GM20431 (cell line): Measurements from ENCODE around the gene TACR3.
"Not testable (repeated sequence)": the region's sequence is repeated elsewhere in the genome, so short reads cannot be mapped to it uniquely, and the experiment has no call there.

Experiments
- in situ Hi-C: fragments of 300-500 bp; cut with MseI, MboI; formaldehyde crosslinking; loops from one replicate; pipeline ENCODE4 v1.15.0; 2020; ENCODE audit warnings: low sequenced_read_pairs; ENCODE audit not compliant: unreplicated experiment

Gene TACR3

GRCh38 chr4:103719830-103720207 is at the start of gene TACR3:
Gene TACR3, minus strand, starts transcription at chr4:103719985. Its CDS starts 310 bp downstream, at chr4:103719675.
- in situ Hi-C loops = no loop called here

GRCh38 chr4:103757631-103758030 is 37.8 kb upstream of the TACR3 start:
- in situ Hi-C loops = no loop called here

- in situ Hi-C loops = no loop called here
Measured at GRCh38 chr4:103756741-103757140, 37.0 kb upstream of the TACR3 start.

- in situ Hi-C loops = no loop called here
Measured at GRCh38 chr4:103754844-103755243, 35.1 kb upstream of the TACR3 start.

GRCh38 chr4:103753868-103754653 is 34.3 kb upstream of the TACR3 start:
- in situ Hi-C loops = no loop called here

- in situ Hi-C loops = not testable (repeated sequence)
Measured at GRCh38 chr4:103723150-103723549, 3.4 kb upstream of the TACR3 start.

- in situ Hi-C loops = no loop called here
Measured at GRCh38 chr4:103721251-103721650, 1.5 kb upstream of the TACR3 start.

- in situ Hi-C loops = no loop called here
Measured at GRCh38 chr4:103720661-103721060, 876 bp upstream of the TACR3 start.

- in situ Hi-C loops = no loop called here
Measured at GRCh38 chr4:103719105-103719829, 518 bp downstream of the TACR3 start.

- in situ Hi-C loops = no loop called here
Measured at GRCh38 chr4:103692615-103693014, 27.2 kb downstream of the TACR3 start.

GRCh38 chr4:103673983-103674382 is 45.8 kb downstream of the TACR3 start:
- in situ Hi-C loops = no loop called here

GRCh38 chr4:103666764-103667163 is 53.0 kb downstream of the TACR3 start:
- in situ Hi-C loops = not testable (repeated sequence)

GRCh38 chr4:103664436-103665075 is 55.2 kb downstream of the TACR3 start:
- in situ Hi-C loops = no loop called here

- in situ Hi-C loops = no loop called here
Measured at GRCh38 chr4:103648541-103648940, 71.2 kb downstream of the TACR3 start.

- in situ Hi-C loops = no loop called here
Measured at GRCh38 chr4:103645991-103646390, 73.8 kb downstream of the TACR3 start.

GRCh38 chr4:103634236-103634635 is 85.5 kb downstream of the TACR3 start:
- in situ Hi-C loops = no loop called here

- in situ Hi-C loops = no loop called here
Measured at GRCh38 chr4:103626296-103626695, 93.5 kb downstream of the TACR3 start.

- in situ Hi-C loops = no loop called here
Measured at GRCh38 chr4:103591841-103592240, 127.9 kb downstream of the TACR3 start.

- in situ Hi-C loops = no loop called here
Measured at GRCh38 chr4:103567591-103567990, 152.2 kb downstream of the TACR3 start.

GRCh38 chr4:103559178-103559577 is 160.6 kb downstream of the TACR3 start:
- in situ Hi-C loops = not testable (repeated sequence)
